ENCODE results near the gene N4BP2. TPM values are rescaled to one million over a fixed set of nuclear protein-coding genes. Genes with fewer than 3 reads are reported as not detected.

The N4BP2 gene
- polyA plus RNA-seq, 4 donors = 19.7 to 25.1 (median 23.2) TPM

DNA sequence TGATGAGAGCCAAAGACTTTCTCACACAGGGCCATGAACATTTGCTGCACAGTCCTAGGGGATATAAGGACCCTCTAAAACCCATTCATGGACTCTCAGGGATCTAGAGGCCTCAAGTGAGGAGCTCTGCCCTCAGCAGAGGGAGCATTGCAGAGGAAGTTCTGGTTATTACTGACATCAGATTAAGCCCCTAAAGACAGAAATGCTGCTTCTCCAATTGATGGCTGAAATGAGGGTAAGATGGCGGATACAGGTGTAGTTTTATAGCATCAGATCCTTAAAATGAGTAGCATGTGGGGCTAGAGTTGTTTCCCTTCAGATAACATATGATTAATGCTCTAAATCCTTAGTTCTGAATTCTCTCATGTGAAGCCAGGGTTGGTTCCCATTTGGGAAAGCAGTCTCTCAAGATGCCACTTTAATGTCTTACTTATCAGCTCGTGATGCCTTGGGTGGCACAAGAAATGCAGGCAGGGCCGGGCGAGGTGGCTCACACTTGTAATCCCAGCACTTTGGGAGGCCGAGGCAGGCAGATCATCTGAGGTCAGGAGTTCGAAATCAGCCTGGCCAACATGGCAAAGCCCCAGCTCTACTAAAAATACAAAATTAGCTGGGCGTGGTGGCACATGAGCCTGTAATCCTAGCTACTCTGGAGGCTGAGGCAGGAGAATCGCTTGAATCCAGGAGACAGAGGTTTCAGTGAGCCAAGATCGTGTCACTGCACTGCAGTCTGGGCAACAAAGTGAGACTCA lies 148.0 kb downstream of the N4BP2 start:
- DNase-seq (ENCODE audit: low read depth in 4 of 4, low spot score in 3 of 4) = no peak

DNA sequence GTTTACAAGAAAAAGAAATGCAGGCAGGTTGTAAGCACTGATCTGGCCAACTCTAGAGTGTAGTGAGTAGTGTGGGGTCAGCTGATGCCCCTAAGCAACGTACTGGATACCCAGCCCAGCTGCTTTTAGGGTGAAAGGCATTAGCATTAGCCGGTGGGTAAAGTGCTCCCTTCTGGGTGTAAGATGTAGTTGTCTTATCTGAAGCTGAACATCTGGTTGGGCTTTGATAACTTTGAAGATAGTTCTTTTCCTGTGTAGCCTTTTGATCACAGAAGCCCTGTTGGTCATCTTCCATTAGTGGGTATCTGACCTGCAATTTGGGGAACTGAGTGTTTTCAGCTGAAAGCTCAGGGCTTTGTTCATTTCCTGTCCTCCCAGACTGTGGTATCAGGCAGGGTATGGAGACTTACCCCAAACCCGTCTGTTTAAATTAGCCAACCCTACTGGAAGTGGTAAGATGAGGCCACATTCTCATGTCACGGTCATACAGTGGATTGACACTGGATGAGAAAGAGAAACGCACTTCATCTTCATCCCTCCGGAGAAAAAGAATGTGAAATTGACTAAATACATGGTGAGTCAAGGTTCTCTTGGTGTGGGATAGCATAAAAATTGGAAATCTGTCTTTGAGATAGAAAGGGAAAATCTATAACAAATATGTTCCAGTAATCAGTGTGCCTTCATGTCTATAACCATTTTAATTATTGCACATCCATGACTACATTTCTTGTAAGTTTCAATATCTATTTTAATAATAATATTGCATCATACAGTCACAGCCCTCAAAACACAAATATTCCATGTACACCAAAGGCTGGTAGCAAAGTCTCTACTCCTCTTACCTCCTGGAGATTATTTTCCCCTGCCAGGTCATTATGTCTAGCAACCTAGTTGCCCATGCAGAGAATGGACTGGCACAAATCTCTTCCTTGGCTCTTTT lies 148.9 kb downstream of the N4BP2 start:
- DNase-seq (ENCODE audit: low read depth in 4 of 4, low spot score in 3 of 4) = no peak

DNA sequence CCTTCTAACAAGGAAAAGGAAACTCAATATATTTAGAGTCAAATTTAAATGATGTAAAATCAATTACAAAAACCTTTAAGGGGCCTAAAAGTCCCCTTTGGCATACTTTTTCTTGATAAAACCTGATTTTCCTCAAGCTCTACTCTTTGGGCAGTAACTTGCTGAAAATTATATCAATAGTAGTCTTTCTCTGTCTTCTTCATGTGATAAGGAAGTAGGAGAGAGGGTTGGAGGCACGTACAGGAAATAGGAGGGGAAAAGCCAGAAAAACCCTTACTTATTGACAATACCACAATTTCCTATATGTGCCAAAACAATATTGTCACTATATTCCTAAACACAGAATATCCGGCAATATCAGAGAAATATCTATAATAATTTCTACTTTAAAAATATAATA lies 149.8 kb downstream of the N4BP2 start:
- DNase-seq (ENCODE audit: low read depth in 4 of 4, low spot score in 3 of 4) = no peak

Other genes with a start within 250 kb of the N4BP2 start
- gene PDS5A, start 78.9 kb upstream of the N4BP2 start, polyA plus RNA-seq (ENCODE audit: insufficient read length in 4 of 4) = 10 to 100 TPM; 54.4 to 78.4 (median 70.3) TPM
- 1 to 10 TPM in 1 of 4 donors, under 1 TPM in 3; 0.67 to 1.0 (median 0.85) TPM for gene RHOH, start 140.2 kb downstream of the N4BP2 start, polyA plus RNA-seq (ENCODE audit: insufficient read length in 4 of 4)